Ramos (cell line): ENCODE results near the gene TIMM50.

Source experiments
- in situ Hi-C: fragments of 300-500 bp; cut with MboI; formaldehyde crosslinking; loops from one replicate; pipeline ENCODE4 v1.14.3; 2022; ENCODE audit warnings: low sequenced_read_pairs; ENCODE audit not compliant: unreplicated experiment

Gene TIMM50

GRCh38 chr19:39497701-39497995, 17.0 kb downstream of the TIMM50 start:
- in situ Hi-C loops = no loop called here

- in situ Hi-C loops = no loop called here
These were observed 17.6 kb downstream of the TIMM50 start for GRCh38 chr19:39497996-39498797.

- in situ Hi-C loops = no loop called here
These were observed 18.4 kb downstream of the TIMM50 start, which contains the start of gene DLL3 for GRCh38 chr19:39498798-39499642. Gene DLL3, plus strand, starts transcription at chr19:39498947. Its CDS starts 28 bp downstream, at chr19:39498975.

- in situ Hi-C loops = no loop called here
These were observed 19.3 kb downstream of the TIMM50 start for GRCh38 chr19:39499932-39500331.

- in situ Hi-C loops = no loop called here
These were observed 19.9 kb downstream of the TIMM50 start for GRCh38 chr19:39500543-39500942.

- in situ Hi-C loops = no loop called here
These were observed 20.7 kb downstream of the TIMM50 start for GRCh38 chr19:39501340-39501739.

- in situ Hi-C loops = no loop called here
These were observed 22.2 kb downstream of the TIMM50 start for GRCh38 chr19:39502640-39503417.

GRCh38 chr19:39506598-39506943, 25.9 kb downstream of the TIMM50 start:
- in situ Hi-C loops = no loop called here

- in situ Hi-C loops = no loop called here
These were observed 26.5 kb downstream of the TIMM50 start for GRCh38 chr19:39506944-39507714.

GRCh38 chr19:39507715-39508364, 27.2 kb downstream of the TIMM50 start:
- in situ Hi-C loops = no loop called here

- in situ Hi-C loops = no loop called here
These were observed 28.0 kb downstream of the TIMM50 start for GRCh38 chr19:39508629-39509028.

GRCh38 chr19:39509233-39509632, 28.6 kb downstream of the TIMM50 start:
- in situ Hi-C loops = no loop called here

GRCh38 chr19:39512988-39513387, 32.4 kb downstream of the TIMM50 start:
- in situ Hi-C loops = no loop called here

- in situ Hi-C loops = no loop called here
These were observed 34.4 kb downstream of the TIMM50 start, which contains the start of gene SELENOV for GRCh38 chr19:39514840-39515550. Gene SELENOV, plus strand, starts transcription at chr19:39515139. Its CDS starts 74 bp downstream, at chr19:39515213.

GRCh38 chr19:39515551-39516191, 35.0 kb downstream of the TIMM50 start:
- in situ Hi-C loops = no loop called here

GRCh38 chr19:39516270-39516669, 35.6 kb downstream of the TIMM50 start:
- in situ Hi-C loops = no loop called here

- in situ Hi-C loops = no loop called here
These were observed 36.8 kb downstream of the TIMM50 start for GRCh38 chr19:39517432-39517831.

- in situ Hi-C loops = no loop called here
These were observed 37.8 kb downstream of the TIMM50 start for GRCh38 chr19:39518458-39518857.
